Endothelial cell (in vitro differentiated cells): ENCODE data around the gene TMEM238. TPM values are rescaled to one million over a fixed set of nuclear protein-coding genes. Genes with fewer than 3 reads are reported as not detected.

ENCODE experiments used
- DNase-seq: peaks from one replicate; pipeline ENCODE4 v3.0.0; 2021; ENCODE audit warnings: low spot score
- H3K27ac Mint-ChIP-seq: one replicate; pipeline ENCODE4 v1.8.0; 2021; ENCODE audit warnings: mixed read lengths, inconsistent platforms; ENCODE audit not compliant: unreplicated experiment
- H3K27me3 Mint-ChIP-seq: one replicate; pipeline ENCODE4 v1.8.0; 2021; ENCODE audit warnings: mild to moderate bottlenecking, moderate library complexity, mixed read lengths, inconsistent platforms; ENCODE audit not compliant: unreplicated experiment
- H3K36me3 Mint-ChIP-seq: one replicate; pipeline ENCODE4 v1.8.0; 2021; ENCODE audit warnings: mild to moderate bottlenecking, low read depth, mixed read lengths, inconsistent platforms; ENCODE audit not compliant: unreplicated experiment
- H3K4me1 Mint-ChIP-seq: one replicate; pipeline ENCODE4 v1.8.0; 2021; ENCODE audit warnings: mild to moderate bottlenecking, mixed read lengths, inconsistent platforms; ENCODE audit not compliant: unreplicated experiment
- H3K4me3 Mint-ChIP-seq: one replicate; pipeline ENCODE4 v1.8.0; 2021; ENCODE audit warnings: mild to moderate bottlenecking, mixed read lengths, inconsistent platforms; ENCODE audit not compliant: unreplicated experiment
- H3K9me3 Mint-ChIP-seq: one replicate; pipeline ENCODE4 v1.8.0; 2021; ENCODE audit warnings: mixed read lengths, inconsistent platforms; ENCODE audit not compliant: unreplicated experiment
- total RNA-seq: library from RNA; stranded (reverse); fragmentation: NEBNext Ultra II Directional; extraction: Animal tissue kit (Norgen Biotek cat#: 25700); gene quantifications from one replicate; pipeline ENCODE4 v1.2.1, GENCODE V29; 2021; ENCODE audit not compliant: unreplicated experiment
- TF ChIP-seq, protein P1 (sequence below): fragments of 200-600 bp; sonication (generic); IDR thresholded peaks from one replicate; pipeline ENCODE4 v1.5.0; 2021; ENCODE audit warnings: antibody characterized with exemption; ENCODE audit not compliant: unreplicated experiment

Gene TMEM238
- total RNA-seq, 1 donor from 2014 or later: 0.64 TPM

GRCh38 chr19:55373993-55374757 is 9.9 kb downstream of the TMEM238 start:
- Mint-ChIP-seq H3K27ac (peak overlapping the region; percentile 11), H3K27me3 (peaks cover 22% of the 10 kb centered on the region), H3K9me3 (no peaks in the 10 kb centered on the region), H3K4me1 (peaks cover 8% of the 10 kb centered on the region), H3K4me3 (no peak overlapping the region), H3K36me3 (no peaks in the 10 kb centered on the region)
- DNase-seq: no peak
- TF ChIP-seq, protein P1, sequence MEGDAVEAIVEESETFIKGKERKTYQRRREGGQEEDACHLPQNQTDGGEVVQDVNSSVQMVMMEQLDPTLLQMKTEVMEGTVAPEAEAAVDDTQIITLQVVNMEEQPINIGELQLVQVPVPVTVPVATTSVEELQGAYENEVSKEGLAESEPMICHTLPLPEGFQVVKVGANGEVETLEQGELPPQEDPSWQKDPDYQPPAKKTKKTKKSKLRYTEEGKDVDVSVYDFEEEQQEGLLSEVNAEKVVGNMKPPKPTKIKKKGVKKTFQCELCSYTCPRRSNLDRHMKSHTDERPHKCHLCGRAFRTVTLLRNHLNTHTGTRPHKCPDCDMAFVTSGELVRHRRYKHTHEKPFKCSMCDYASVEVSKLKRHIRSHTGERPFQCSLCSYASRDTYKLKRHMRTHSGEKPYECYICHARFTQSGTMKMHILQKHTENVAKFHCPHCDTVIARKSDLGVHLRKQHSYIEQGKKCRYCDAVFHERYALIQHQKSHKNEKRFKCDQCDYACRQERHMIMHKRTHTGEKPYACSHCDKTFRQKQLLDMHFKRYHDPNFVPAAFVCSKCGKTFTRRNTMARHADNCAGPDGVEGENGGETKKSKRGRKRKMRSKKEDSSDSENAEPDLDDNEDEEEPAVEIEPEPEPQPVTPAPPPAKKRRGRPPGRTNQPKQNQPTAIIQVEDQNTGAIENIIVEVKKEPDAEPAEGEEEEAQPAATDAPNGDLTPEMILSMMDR: no peak

DNA sequence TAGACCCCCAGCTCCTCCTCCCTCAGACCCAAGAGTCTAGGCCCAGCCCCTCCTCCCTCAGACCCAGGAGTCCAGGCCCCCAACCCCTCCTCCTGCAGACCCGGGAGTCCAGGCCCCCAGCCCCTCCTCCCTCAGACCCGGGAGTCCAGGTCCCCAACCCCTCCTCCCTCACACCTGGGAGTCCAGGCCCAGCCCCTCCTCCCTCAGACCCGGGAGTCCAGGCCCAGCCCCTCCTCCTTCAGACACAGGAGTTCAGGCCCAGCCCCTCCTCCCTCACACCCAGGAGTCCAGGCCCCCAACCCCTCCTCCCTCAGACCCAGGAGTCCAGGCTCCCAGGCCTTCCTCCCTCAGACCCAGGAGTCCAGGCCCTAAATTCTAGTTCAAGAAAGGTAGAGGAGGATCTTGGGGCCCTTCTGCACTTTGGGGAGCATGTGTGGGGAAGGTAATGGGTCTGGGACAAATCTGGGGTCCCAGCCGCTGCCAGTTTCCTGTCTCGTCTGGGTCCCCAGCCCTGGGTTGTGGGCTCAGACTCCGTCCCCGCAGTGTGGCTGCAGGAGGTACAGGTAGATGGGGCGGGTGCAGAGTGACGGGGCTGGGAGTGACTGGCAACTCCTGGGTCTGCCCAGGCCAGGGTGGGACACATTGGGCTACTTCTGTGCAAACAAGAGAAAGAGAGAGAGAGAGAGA is 10.6 kb downstream of the TMEM238 start:
- H3K4me1 Mint-ChIP-seq: peaks cover 8% of the 10 kb centered on the region
- H3K9me3 Mint-ChIP-seq: no peaks in the 10 kb centered on the region
- no peak overlapping the region for H3K4me3 Mint-ChIP-seq
- TF ChIP-seq, protein P1: no peak
- peak overlapping the region; percentile 11 for H3K27ac Mint-ChIP-seq
- no peak for DNase-seq
- peaks cover 22% of the 10 kb centered on the region for H3K27me3 Mint-ChIP-seq
- no peaks in the 10 kb centered on the region for H3K36me3 Mint-ChIP-seq

- Mint-ChIP-seq H3K27ac (no peak overlapping the region), H3K9me3 (no peaks in the 10 kb centered on the region), H3K4me1 (peaks cover 8% of the 10 kb centered on the region), H3K36me3 (no peaks in the 10 kb centered on the region), H3K27me3 (peaks cover 25% of the 10 kb centered on the region), H3K4me3 (no peak overlapping the region)
- TF ChIP-seq, protein P1: no peak
- DNase-seq: no peak
Observed at GRCh38 chr19:55372316-55373081, 11.6 kb downstream of the TMEM238 start.

DNA sequence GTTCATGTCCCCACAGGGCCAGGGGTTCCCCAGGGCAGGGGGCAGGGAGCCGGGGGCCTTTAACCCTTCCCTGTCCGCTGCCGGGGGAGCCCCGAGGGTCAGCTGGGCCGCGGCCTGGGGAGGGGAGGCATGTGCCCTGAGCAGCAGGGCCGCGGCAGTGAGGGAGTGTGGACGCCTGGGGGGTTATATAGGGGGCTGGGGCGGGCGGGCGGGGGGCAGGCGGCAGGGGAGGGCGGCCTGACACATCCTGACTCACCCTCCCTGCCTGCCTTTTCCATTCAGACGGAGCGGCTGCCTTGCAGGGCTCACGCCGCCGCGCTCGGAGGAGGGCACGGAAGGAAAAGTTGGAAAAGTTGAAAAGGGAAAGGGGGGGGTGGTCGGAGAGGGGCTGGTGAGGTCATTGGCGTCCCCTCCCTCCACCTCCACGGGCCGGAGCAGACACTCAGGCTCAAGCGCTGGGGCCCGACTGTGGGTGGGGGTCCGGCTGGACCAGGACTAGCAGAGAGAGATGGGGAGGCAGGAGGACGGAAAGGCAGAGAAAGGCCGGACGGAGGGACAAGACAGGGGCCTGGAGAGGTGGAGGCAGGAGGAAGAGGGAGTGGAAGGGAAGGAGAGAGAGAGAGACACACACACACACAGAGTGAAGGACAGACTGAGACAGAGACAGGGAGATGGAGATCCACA is 13.6 kb downstream of the TMEM238 start, which contains the start of gene IL11:
Gene IL11, minus strand, starts transcription at position 159 of the 684 bp plus-strand sequence. Its CDS starts 153 bp downstream, at position 6.
- H3K27me3 Mint-ChIP-seq: peaks cover 23% of the 10 kb centered on the region
- peak within 1 kb of the TSS; percentile 69 for H3K4me3 Mint-ChIP-seq
- H3K4me1 Mint-ChIP-seq: peaks cover 8% of the 10 kb centered on the region
- no peaks in the 10 kb centered on the region for H3K9me3 Mint-ChIP-seq
- no peaks in the 10 kb centered on the region for H3K36me3 Mint-ChIP-seq
- TF ChIP-seq, protein P1: no peak
- no peak for DNase-seq
- H3K27ac Mint-ChIP-seq: peak within 1 kb of the TSS; percentile 57
